Ascending aorta (tissue), 2 donors: ENCODE data around the gene PRTN3. TPM values are rescaled to one million over a fixed set of nuclear protein-coding genes. Genes with fewer than 3 reads are reported as not detected.
A peak's percentile ranks its signal among the peaks of the same experiment; 100 is the strongest.

Experiments used
- DNase-seq, 2 donors: peaks; one replicate each; pipeline ENCODE4 v3.0.0-alpha.2; 2019; ENCODE audit warnings: low spot score in 2 of 2
- H3K27ac ChIP-seq, 2 donors: fragments of 200-600 bp; sonication (generic); one replicate each; pipeline ENCODE4 v1.5.1; 2016 to 2017; ENCODE audit warnings: mild to moderate bottlenecking in 1 of 2
- H3K27me3 ChIP-seq: fragments of 200-600 bp; sonication (generic); one replicate; pipeline ENCODE4 v1.5.1; 2017
- H3K36me3 ChIP-seq, 2 donors: fragments of 200-600 bp; sonication (generic); one replicate each; pipeline ENCODE4 v1.5.1; 2016
- H3K4me1 ChIP-seq, 2 donors: fragments of 200-600 bp; sonication (generic); one replicate each; pipeline ENCODE4 v1.5.1; 2016 to 2017; ENCODE audit warnings: mild to moderate bottlenecking in 1 of 2
- H3K4me3 ChIP-seq, 2 donors: fragments of 200-600 bp; sonication (generic); one replicate each; pipeline ENCODE4 v1.5.1; 2016 to 2017; ENCODE audit warnings: mild to moderate bottlenecking in 1 of 2
- H3K9me3 ChIP-seq, 2 donors: fragments of 200-600 bp; sonication (generic); one replicate each; pipeline ENCODE4 v1.5.1; 2016
- CTCF ChIP-seq, 3 experiments: fragments of 200-600 bp in 2 of 3; fragments of 450-650 bp in 1 of 3; sonication (generic) in 2 of 3; IDR thresholded peaks; one replicate each; pipeline ENCODE4 v1.5.1; 2016 to 2019; ENCODE audit warnings: antibody characterized with exemption in 3 of 3, mild to moderate bottlenecking in 1 of 3, moderate library complexity in 1 of 3
- intact Hi-C: fragments of 100-400 bp; cut with DNase I; formaldehyde crosslinking; loops from one replicate; pipeline ENCODE4 v1.15.1; 2023
- total RNA-seq: library from RNA; depleted of rRNA; stranded (reverse); fragments of >200 nt; gene quantifications from one replicate; pipeline ENCODE4 v1.1.0, GENCODE V29; 2016

The PRTN3 gene
- total RNA-seq, 1 donor from 2014 or later: not detected

- intact Hi-C loops: loop anchor here (5.0 kb wide), 2 partner anchors 114 to 226 kb away; partner anchors contain the start of genes BSG and R3HDM4
- Histone ChIP-seq H3K27ac (peak overlapping the region; percentile 84 to 99), H3K9me3 (no peaks in the 10 kb centered on the region), H3K27me3 (no peaks in the 10 kb centered on the region), H3K4me3 (peak overlapping the region; percentile 96 to 98), H3K4me1 (peaks cover 41 to 59% of the 10 kb centered on the region in 2 donors), H3K36me3 (peaks cover 5 to 9% of the 10 kb centered on the region in 2 donors)
- no peak for TF ChIP-seq CTCF (IDR thresholded peaks at IDR 0.05)
- no peak for DNase-seq
Observed at GRCh38 chr19:798415-799075, 42.3 kb upstream of the PRTN3 start.

GRCh38 chr19:799076-799881 lies 41.5 kb upstream of the PRTN3 start:
- no peak for DNase-seq
- peaks cover 13 to 17% of the 10 kb centered on the region in 2 donors for H3K36me3 ChIP-seq
- no peaks in the 10 kb centered on the region for H3K27me3 ChIP-seq
- no peak for TF ChIP-seq CTCF (IDR thresholded peaks at IDR 0.05)
- no peaks in the 10 kb centered on the region for H3K9me3 ChIP-seq
- peak overlapping the region in 1 of 2 donors; percentile 4 for H3K27ac ChIP-seq
- intact Hi-C loops: loop anchor here (5.0 kb wide), 2 partner anchors 113 to 227 kb away; partner anchors contain the start of genes BSG and R3HDM4
- peaks cover 41 to 59% of the 10 kb centered on the region in 2 donors for H3K4me1 ChIP-seq
- peak overlapping the region; percentile 96 to 98 for H3K4me3 ChIP-seq

GRCh38 chr19:800360-801029 lies 40.3 kb upstream of the PRTN3 start:
- no peak for DNase-seq
- no peaks in the 10 kb centered on the region for H3K27me3 ChIP-seq
- peaks cover 41 to 58% of the 10 kb centered on the region in 2 donors for H3K4me1 ChIP-seq
- peaks cover 25 to 29% of the 10 kb centered on the region in 2 donors for H3K36me3 ChIP-seq
- no peak for TF ChIP-seq CTCF (IDR thresholded peaks at IDR 0.05)
- H3K9me3 ChIP-seq: no peaks in the 10 kb centered on the region
- H3K27ac ChIP-seq: peak overlapping the region; percentile 21 to 54
- peak overlapping the region; percentile 39 to 52 for H3K4me3 ChIP-seq
- intact Hi-C loops: no loop called here

GRCh38 chr19:801030-801860 lies 39.6 kb upstream of the PRTN3 start:
- Histone ChIP-seq H3K27me3 (no peaks in the 10 kb centered on the region), H3K4me3 (peak overlapping the region; percentile 39 to 52), H3K4me1 (peaks cover 38 to 51% of the 10 kb centered on the region in 2 donors), H3K27ac (peak overlapping the region; percentile 21 to 54), H3K36me3 (peaks cover 32 to 36% of the 10 kb centered on the region in 2 donors), H3K9me3 (no peaks in the 10 kb centered on the region)
- no peak for TF ChIP-seq CTCF (IDR thresholded peaks at IDR 0.05)
- intact Hi-C loops: no loop called here
- peak; percentile 30 to 82 for DNase-seq
